NCI-H1436 treated with DMSO at 0.1 percent for 48 hours (cell line): ENCODE measurements around the gene CD163L1.
"Not testable (repeated sequence)": the region's sequence is repeated elsewhere in the genome, so short reads cannot be mapped to it uniquely, and the experiment has no call there.

ENCODE experiments used
- DNase-seq: peaks from one replicate; lab custom pipeline; 2025; lab: John Stamatoyannopoulos, UW

Gene CD163L1

DNA sequence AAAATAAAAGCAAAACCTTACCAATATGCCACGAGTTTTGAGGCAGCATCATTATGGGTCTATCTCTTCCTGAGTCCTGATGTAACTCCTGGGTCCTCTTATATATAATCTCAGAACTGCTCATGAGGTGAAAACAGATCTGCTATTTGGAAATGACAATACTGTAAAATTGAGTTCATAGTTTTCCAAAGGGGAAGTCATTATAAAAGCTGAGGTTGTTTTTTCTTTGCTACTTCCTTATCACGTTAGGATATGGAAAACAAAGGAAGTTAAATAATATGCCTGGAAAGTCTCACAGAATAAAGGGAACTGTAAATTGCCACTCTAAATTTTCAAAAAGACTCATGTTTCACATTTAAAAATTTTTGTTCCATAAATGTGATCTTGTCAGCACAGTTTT, at the start of gene CD163L1:
Gene CD163L1, minus strand, starts transcription at position 78 of the 400 bp plus-strand sequence. Its CDS starts 26 bp downstream, at position 52.
- DNase-seq, result no peak

DNA sequence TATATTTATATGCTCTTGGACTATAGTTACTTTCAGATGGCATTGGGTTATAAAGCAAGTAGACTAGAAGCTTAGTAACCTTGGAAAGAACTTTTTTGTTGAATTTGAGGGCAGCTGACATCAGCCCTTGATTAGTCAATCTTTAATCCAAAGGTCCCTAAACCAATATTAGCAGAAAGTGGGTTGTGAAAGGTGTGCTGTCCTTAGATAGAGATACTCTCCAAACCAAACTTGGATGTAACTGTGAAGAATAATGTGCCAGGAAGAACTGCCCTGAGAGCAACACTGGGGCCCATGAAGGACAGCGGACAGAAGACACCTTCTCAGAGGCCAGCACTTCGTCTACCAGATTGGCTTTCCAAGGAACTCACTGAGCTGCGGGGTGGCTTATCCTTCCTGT, 49.1 kb upstream of the CD163L1 start:
- DNase-seq, result no peak

DNA sequence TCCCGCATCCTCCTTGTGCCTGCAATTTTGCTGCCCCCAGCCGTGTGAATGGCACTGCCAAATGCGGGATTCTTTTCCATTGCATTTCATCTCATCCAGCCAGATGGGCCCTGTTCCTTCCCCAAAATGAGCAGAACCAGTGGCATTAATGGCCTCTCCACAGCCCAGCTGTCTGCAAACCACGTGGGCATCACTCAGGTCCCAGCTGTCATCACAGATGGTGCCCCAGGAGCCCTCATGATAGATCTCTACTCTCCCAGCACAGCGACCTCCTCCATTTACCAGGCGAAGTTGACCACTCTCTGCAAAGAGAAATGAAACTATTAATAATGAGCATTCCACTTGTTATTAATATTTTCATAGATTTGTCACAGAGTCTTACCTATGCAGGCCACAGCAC, 42.6 kb upstream of the CD163L1 start:
- no peak for DNase-seq

DNA sequence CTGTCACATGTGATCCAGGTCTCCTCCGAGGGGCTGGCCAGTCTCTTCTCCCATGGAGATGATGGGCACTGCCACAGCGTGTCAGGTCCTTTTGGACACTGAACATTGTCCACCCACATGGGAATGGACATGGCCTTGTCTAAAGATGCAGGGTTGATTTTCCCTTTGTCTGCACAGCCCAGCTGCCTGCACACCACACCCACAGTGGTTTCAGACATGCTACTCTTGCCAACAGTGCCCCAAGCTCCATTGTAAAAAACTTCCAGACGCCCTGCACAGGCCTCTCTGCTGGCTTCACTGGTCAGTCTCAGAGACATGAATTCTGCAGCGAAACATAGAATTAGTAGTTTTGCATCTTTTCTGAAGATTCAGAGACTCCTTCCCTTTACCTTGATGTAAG, 41.1 kb upstream of the CD163L1 start:
- DNase-seq, result no peak

- DNase-seq, result no peak
Observed at GRCh38 chr12:7483343-7483742, 39.4 kb upstream of the CD163L1 start.

GRCh38 chr12:7479771-7480170, 35.8 kb upstream of the CD163L1 start:
- DNase-seq, result no peak

DNA sequence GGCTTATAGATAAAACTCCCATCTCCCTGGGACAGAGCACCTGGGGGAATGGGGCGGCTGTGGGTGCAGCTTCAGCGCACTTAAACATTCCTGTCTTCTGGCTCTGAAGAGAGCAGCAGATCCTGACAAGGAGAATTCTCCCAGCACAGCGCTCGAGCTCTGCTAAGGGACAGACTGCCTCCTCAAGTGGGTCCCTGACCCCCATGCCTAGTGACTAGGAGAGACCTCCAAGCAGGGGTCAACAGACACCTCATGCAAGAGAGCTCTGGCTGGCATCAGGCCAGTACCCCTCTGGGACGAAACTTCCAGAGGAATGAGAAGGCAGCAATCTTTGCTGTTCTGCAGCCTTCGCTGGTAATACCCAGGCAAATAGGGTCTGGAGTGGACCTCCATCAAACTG, 28.1 kb upstream of the CD163L1 start:
- no peak for DNase-seq

DNA sequence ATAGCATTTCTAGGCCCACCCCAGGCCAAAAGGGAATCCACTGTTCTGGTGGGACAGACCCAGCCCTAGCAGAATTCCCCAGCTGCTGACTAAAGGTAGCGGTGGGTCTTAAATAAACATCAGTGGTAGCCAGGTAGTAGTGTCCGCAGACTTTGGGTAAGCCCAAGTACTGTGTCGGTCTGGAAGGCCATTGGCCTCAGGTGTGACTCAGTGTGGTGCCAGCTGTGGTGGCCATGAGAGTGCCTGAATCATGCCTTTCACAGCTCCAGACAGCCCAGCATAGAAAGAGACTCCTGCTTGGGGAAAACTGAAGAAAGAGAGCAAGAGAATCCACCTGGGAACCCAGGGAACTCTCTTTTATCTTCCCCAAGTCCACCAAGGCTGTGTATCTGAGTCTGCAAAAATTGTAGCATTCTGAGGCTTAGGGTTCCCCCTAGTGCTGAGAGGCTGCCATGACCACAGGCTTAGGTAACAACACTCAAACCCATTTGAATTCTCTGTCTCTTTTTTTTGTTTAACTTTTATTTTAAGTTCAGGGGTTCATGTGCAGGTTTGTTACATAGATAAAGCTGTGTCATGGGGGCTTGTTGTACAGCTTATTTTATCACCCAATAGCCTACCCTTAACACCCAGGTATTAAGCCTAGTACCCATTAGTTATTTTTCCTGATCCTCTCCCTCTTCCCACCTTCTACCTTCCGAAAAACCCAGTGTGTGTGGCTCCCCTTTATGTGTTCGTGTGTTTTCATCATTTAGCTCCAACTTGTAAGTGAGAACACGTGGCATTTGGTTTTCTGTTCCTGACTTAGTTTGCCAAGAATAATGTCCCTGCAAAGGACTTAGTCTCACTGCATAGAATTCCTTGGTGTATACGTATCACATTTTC, 16.7 kb upstream of the CD163L1 start:
- no peak for DNase-seq

DNA sequence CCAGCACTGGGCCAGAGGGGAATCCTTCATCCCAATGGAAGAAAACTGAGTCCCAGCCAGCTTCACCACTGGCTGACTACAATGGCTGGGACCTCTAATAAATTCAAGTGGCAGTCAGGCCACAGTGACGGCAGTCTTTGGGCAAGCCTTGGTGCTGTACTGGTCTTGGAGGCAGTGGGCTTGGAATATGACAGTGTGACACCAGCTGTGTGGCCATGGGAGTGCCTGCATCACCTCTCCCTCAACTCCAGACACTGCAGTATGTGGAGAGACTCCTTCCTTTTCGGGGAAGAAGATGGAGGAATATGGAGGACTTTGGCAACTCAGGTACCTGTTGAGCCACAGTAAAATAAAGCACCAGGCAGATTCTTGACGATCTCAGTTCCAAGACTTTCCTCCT, 16.0 kb upstream of the CD163L1 start:
- DNase-seq, result no peak

GRCh38 chr12:7451756-7452155, 7.8 kb upstream of the CD163L1 start:
- no peak for DNase-seq

- no peak for DNase-seq
Observed at GRCh38 chr12:7450667-7451066, 6.7 kb upstream of the CD163L1 start.

DNA sequence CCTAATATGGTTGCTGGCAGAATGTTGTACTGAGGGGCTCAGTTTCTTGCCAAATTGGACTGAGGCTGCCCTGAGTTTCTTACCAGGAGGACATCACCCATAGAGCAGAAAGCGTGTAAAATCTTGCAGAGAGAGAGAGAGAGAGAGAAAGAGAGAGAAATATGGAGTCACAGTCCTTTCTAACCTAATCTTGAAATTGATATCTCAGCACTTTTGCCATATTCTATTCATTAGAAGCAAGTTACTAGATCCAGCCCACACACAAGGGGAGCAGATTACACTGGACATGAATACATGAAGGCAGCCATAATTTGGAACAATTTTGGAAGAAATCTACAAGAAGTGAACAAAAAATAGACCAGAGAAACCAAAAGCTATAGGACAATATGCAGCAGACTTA, 4.1 kb upstream of the CD163L1 start:
- no peak for DNase-seq

DNA sequence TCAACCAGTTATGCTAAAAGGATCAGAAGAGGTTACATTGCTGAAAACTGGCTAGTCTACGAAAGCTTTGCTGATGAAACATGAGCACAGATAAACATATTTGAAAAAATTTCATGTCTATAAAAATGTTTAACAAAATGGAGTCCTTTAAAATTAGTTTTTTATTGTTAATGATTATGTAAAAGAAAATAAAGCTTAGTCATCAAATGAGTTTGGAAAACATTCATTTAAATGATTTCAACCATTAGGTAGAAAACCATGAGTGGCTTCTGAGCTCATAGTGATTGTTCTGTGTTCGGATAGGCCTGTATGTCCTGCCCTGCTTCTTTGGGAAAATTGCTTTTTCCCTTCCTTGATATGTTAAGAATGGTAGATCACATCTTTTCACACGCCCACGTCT, 584 bp upstream of the CD163L1 start:
- DNase-seq, result no peak

DNA sequence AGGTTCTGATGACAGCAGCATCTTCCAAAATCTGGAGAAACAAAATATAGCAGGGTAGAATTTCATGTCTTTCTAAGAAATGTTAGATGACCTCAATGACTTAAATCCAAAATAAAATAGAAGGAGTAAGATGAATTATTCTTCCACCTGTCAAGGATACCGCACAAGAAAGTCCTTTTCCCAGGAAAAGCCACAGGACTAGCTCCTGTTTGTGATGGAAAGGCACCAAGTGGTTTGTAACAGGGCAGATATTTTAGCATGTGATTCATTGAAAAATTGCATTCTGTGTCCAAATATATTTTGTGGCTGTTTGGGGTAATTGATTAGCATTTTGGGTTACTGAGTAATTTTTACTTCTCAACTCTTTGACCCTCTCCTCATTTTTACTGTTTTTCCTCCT, 2.7 kb downstream of the CD163L1 start:
- no peak for DNase-seq

- DNase-seq, result no peak
Observed at GRCh38 chr12:7439579-7440505, 4.1 kb downstream of the CD163L1 start.

- not testable (repeated sequence) for DNase-seq
Observed at GRCh38 chr12:7438291-7438995, 5.5 kb downstream of the CD163L1 start.

- not testable (repeated sequence) for DNase-seq
Observed at GRCh38 chr12:7437494-7437893, 6.5 kb downstream of the CD163L1 start.

GRCh38 chr12:7434670-7435069, 9.3 kb downstream of the CD163L1 start:
- no peak for DNase-seq

DNA sequence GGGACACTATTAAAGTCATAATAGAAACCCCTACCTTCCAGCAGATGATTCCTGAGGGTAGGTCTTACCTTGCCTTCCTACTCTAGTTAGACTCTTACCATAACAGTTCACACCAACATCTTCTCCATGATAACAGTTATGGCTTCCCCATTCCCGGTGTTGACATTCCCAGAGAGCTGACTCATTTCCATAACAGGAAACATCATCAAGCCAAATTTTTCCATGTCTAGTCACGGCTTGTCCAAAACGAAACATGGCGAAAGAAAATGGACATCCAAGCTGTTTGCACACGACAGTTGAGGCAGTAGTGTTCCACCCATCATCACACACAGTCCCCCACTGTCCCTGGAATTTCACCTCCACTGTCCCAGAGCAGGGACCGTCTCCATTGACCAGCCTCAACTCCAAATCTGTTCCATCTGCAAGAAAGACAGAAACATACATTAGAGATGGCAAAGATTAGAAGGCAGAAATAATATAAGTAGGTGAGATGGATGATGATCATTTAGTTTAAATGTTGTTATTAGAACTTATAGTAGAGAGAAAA, 10.6 kb downstream of the CD163L1 start:
- DNase-seq, result no peak

DNA sequence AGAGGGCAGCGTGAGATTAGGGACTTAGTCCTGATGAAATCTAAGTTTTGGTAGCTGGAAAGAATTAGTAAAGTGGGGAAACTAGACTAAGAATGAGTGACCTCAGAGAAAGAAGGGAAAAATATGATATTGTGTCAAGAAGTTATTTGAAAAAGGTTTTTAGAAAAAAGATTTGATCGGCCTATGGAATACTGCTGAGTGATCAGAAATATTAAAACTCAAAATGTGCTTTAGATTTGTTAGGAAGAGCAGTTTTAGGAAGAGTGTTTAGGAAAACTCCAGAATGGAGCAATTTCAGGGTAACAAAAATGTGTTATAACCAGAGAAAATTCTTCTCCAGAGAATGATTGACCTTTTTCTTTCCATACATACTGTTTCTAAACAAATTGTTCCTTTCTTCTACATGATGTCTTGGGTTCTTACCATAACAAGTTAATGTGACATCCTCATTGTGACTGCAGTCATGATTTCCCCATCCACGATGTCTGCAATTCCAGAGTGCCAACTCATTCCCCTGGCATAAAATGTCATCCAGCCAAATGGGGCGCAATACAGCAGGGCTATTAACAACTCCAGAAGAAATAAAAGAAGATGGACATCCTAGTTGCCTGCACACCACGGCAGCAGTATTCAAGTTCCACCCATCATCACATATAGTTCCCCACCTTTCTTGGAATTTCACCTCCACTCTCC, 11.8 kb downstream of the CD163L1 start:
- DNase-seq, result no peak

DNA sequence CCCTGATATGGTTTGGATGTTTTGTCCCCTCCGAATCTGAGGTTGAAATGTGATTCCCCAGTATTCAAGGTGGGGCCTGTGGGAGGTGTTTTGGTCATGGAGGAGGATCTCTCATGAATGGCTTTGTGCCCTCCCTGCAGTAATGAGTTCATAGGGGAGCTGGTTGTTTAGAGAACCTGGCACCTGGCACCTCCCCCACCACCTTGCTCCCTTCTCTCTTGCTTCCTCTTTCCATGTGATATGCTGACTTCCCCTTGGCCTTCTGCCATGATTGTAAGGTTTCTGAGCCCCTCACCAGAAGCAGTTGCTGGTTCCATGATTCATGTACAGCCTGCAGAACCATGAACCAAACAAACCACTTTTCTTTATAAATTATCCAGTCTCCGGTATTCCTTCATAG, 32.6 kb downstream of the CD163L1 start:
- DNase-seq, result no peak
